HEK293T (cell line): ENCODE data around the gene LHX2.

ENCODE experiments used
- CTCF ChIA-PET: fragments of 350-600 bp; formaldehyde crosslinking; extraction: SDS; loops from one replicate; lab custom pipeline; 2021; ENCODE audit warnings: antibody characterized with exemption, inconsistent platforms; lab: Yijun Ruan, JAX
- POLR2A ChIA-PET: fragments of 350-600 bp; formaldehyde crosslinking; extraction: SDS; loops from one replicate; lab custom pipeline; 2020; ENCODE audit warnings: antibody characterized with exemption, inconsistent platforms; lab: Yijun Ruan, JAX
- DNase-seq: peaks from one replicate; pipeline ENCODE4 v3.0.0; 2012; ENCODE audit warnings: mixed read lengths; ENCODE audit errors: extremely low spot score
- ARNT ChIP-seq: fragments of 450-650 bp; IDR thresholded peaks from 2 replicates; pipeline ENCODE4 v1.6.1; 2017; ENCODE audit warnings: mild to moderate bottlenecking
- BHLHE40 ChIP-seq: fragments of 450-650 bp; IDR thresholded peaks from 2 replicates; pipeline ENCODE4 v1.6.1; 2016; ENCODE audit warnings: mild to moderate bottlenecking, moderate library complexity, borderline replicate concordance
- CTBP1 ChIP-seq: fragments of 450-650 bp; IDR thresholded peaks from 2 replicates; pipeline ENCODE4 v1.6.1; 2016; ENCODE audit warnings: borderline replicate concordance
- ELF4 ChIP-seq: fragments of 450-650 bp; IDR thresholded peaks from 2 replicates; pipeline ENCODE4 v1.6.1; 2017; ENCODE audit warnings: antibody characterized with exemption
- FOXA1 ChIP-seq: fragments of 450-650 bp; IDR thresholded peaks from 2 replicates; pipeline ENCODE4 v1.6.1; 2016; ENCODE audit warnings: mild to moderate bottlenecking
- FOXK2 ChIP-seq: fragments of 450-650 bp; IDR thresholded peaks from 2 replicates; pipeline ENCODE4 v1.6.1; 2016; ENCODE audit warnings: mild to moderate bottlenecking
- FOXM1 ChIP-seq: fragments of 450-650 bp; IDR thresholded peaks from 2 replicates; pipeline ENCODE4 v1.6.1; 2017; ENCODE audit warnings: mild to moderate bottlenecking, borderline replicate concordance
- HDGF ChIP-seq: fragments of 450-650 bp; IDR thresholded peaks from 2 replicates; pipeline ENCODE4 v1.6.1; 2017; ENCODE audit warnings: antibody characterized with exemption, borderline replicate concordance
- L3MBTL2 ChIP-seq: fragments of 450-650 bp; conservative IDR thresholded peaks from 2 replicates; pipeline ENCODE4 v1.6.1; 2016; ENCODE audit warnings: mild to moderate bottlenecking
- LEF1 ChIP-seq: fragments of 450-650 bp; IDR thresholded peaks from 2 replicates; pipeline ENCODE4 v1.6.1; 2017; ENCODE audit warnings: mild to moderate bottlenecking, borderline replicate concordance
- NFRKB ChIP-seq: fragments of 450-650 bp; IDR thresholded peaks from 2 replicates; pipeline ENCODE4 v1.6.1; 2016; ENCODE audit warnings: mild to moderate bottlenecking, moderate library complexity
- SP1 ChIP-seq: fragments of 450-650 bp; IDR thresholded peaks from 2 replicates; pipeline ENCODE4 v1.6.1; 2017
- SUZ12 ChIP-seq: fragments of 450-650 bp; IDR thresholded peaks from 2 replicates; pipeline ENCODE4 v1.6.1; 2016; ENCODE audit warnings: mild to moderate bottlenecking
- TARDBP ChIP-seq: fragments of 450-650 bp; IDR thresholded peaks from 2 replicates; pipeline ENCODE4 v1.6.1; 2016
- ZNF384 ChIP-seq: fragments of 450-650 bp; IDR thresholded peaks from 2 replicates; pipeline ENCODE4 v1.6.1; 2016
- TF ChIP-seq, protein P1 (sequence below): fragments of 450-650 bp; IDR thresholded peaks from 2 replicates; pipeline ENCODE4 v1.6.1; 2016

LHX2 gene

DNA sequence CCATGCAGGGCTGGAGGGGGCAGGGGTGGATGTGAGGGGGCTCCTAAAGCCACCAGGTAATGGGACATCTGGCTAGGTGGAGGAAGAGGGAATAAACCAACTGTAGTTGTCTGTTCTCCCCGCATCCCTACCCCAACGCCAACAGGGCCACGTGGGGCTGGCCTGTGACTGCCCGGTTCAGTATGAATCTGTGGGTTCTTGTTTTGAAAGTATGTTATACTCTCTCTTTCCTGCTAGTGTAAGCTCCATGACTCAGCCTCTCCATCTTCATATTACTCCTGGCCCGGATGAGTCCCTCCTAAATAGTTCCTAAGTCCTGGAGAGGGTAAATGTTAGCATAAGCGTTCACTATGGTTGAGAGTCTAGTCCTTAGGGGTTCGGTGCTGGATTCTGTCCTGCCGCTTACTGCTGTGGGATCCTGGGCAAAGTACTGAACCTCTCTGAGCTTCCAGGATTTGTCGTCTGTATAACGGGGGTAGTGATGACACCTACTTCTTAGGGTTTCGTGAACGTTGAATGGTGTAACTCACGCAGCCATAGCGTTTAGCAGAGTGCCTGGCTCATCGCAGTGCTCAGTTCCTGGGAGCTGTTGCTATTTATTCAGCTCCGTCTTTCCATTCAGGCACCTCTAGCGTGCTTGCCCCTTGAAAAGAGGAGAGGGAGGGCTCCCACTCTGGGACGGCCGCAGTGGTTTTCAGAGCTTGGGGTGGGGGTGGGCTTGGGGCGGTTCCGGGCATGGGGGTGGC lies 28.8 kb downstream of the LHX2 start:
- ChIA-PET POLR2A (interaction anchor here (0.9 to 2.0 kb wide), 3 partner anchors 21 to 198 kb away, joined by 3 to 12 read pairs (median 3); partner anchors contain the start of gene LHX2), CTCF (interaction anchor here (0.6 to 1.7 kb wide), 9 partner anchors 9 to 638 kb away, joined by 3 to 6 read pairs (median 5); partner anchors contain the start of gene LHX2)
- TF ChIP-seq L3MBTL2 (no peak), HDGF (no peak), TARDBP (no peak), CTBP1 (no peak), FOXK2 (no peak), LEF1 (no peak), FOXA1 (no peak), ELF4 (no peak), SUZ12 (no peak)
- TF ChIP-seq, protein P1, sequence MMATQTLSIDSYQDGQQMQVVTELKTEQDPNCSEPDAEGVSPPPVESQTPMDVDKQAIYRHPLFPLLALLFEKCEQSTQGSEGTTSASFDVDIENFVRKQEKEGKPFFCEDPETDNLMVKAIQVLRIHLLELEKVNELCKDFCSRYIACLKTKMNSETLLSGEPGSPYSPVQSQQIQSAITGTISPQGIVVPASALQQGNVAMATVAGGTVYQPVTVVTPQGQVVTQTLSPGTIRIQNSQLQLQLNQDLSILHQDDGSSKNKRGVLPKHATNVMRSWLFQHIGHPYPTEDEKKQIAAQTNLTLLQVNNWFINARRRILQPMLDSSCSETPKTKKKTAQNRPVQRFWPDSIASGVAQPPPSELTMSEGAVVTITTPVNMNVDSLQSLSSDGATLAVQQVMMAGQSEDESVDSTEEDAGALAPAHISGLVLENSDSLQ = no peak
- no peak for DNase-seq

DNA sequence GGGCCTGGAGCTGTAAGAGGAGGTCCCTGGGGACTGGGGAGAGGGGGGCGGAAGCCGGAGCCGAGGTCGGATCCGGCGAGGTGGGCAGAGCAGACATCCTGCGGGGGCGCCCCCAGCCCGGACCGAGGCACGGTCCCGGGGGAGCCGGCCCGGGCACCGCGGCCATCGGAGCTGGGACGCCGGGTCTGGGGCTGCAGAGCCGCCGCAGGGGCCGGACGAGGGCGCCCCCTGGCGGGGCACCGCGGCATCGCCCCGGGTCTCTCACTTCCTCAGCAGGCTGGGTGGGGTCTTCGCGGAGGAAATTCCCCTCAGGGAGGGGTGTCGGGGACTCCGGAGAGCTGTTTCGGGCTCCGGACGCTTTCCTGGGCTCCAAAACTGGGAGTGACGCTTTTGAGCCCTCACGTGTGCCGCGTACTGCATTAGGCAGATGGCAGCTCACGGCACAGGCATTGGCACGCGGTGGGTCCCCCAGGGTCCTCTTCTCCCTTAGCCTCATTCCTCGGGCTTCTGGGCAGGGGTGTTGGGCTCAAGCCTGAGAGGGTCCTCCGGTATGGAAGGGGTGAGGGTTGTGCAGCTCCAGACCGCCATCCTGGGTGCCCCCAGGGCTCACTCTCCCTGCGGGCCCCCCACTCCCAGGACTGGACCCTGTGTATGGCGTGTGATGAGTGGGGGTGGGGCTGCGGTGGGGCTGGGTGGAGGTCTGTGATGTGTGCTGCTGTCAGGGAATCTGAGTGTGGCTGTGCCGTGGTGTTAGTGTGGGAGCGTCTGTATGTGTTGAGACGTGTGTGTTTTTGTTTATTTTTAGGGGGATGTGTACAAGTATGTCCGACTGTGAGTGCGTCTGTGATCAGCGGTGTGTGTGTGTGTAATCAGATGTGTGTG lies 29.6 kb downstream of the LHX2 start:
- TF ChIP-seq CTBP1 = no peak
- no peak for TF ChIP-seq ELF4
- TF ChIP-seq L3MBTL2 = peak; percentile 76
- TF ChIP-seq TARDBP = no peak
- no peak for TF ChIP-seq SP1
- no peak for TF ChIP-seq FOXM1
- DNase-seq = peak; percentile 87
- CTCF ChIA-PET = interaction anchor here (0.6 to 1.5 kb wide), 10 partner anchors 9 to 639 kb away, joined by 3 to 6 read pairs (median 4); partner anchors contain the start of gene LHX2
- POLR2A ChIA-PET = interaction anchor here (0.9 to 2.0 kb wide), 3 partner anchors 22 to 197 kb away, joined by 3 to 12 read pairs (median 3); partner anchors contain the start of gene LHX2

DNA sequence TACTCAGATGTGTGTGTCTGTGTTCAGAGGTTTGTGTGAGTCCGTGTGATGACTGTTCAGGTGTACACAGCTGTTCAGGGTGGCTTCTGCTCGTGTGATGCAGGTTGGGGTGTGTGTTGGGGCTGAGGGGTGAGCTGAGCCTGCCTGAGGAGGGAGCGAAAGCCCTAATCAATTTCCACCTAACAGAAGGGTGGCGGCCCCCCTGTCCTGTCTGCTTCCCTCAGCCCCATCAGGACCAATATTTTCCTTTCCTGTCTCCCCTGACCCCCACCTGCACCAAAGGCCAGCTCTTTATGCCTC lies 30.2 kb downstream of the LHX2 start:
- ChIA-PET POLR2A (interaction anchor here (2.0 kb wide), 1 partner anchor 31 kb away, joined by 12 read pairs; the partner anchor contains the start of gene LHX2), CTCF (interaction anchor here (1.4 kb wide), 1 partner anchor 355 kb away, joined by 5 read pairs; no protein-coding TSS in a partner anchor)
- no peak for DNase-seq
- TF ChIP-seq ARNT (no peak), FOXK2 (no peak), SUZ12 (no peak), LEF1 (no peak), BHLHE40 (no peak), TARDBP (no peak), SP1 (no peak), HDGF (no peak), ZNF384 (no peak), FOXA1 (no peak), L3MBTL2 (no peak), NFRKB (no peak), CTBP1 (no peak), FOXM1 (no peak), ELF4 (no peak)
- TF ChIP-seq, protein P1 = no peak

DNA sequence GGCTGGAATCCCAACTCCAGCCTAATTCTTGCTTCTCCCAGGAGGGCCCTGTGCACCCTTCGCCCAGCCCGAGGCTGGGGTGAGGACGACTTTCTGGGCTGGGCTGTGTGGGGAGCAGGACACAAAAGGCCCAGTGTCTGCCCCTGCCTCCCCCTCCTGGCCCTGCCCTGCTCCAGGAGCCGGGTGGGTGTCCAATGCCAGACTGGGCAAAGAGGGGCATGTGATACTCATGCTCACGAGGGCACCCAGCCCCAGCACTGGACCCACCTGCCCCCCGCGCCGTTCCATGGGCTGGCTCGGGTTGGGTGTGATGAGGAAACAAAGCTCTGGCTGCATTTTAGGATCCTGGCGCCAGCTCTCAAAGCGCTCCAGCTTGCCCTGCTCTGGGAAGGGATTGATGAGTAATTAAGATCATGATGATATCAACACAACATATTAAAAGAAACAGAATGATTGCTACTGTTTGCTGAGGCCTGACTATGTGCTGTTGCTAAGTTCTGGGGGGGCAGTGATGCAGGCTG lies 30.7 kb downstream of the LHX2 start:
- ChIA-PET POLR2A (interaction anchor here (2.0 kb wide), 1 partner anchor 31 kb away, joined by 12 read pairs; the partner anchor contains the start of gene LHX2), CTCF (no interaction called here)
- TF ChIP-seq L3MBTL2 (no peak), TARDBP (no peak), HDGF (no peak), LEF1 (no peak)
- no peak for DNase-seq

DNA sequence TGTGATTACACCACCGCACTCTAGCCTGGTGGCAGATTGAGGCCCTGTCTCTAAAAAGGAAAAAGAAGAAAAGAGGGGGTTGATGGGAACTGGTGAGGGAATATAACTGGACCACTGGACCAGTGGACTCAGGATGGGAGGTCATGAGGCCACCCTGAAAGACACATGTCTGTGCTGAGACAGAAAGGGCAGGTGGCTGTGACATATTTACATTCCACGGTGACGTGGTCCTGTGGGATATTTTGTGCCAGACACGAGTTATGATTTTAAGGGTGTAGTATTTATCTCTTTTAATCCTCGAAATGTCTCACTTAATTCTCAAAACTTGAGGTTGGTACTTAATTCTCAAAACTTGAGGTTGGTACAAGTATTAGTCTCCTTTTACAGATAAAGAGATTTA lies 32.9 kb downstream of the LHX2 start:
- ChIA-PET CTCF (no interaction called here), POLR2A (no interaction called here)
- no peak for TF ChIP-seq FOXM1
- no peak for TF ChIP-seq L3MBTL2
- no peak for TF ChIP-seq BHLHE40
- no peak for DNase-seq

DNA sequence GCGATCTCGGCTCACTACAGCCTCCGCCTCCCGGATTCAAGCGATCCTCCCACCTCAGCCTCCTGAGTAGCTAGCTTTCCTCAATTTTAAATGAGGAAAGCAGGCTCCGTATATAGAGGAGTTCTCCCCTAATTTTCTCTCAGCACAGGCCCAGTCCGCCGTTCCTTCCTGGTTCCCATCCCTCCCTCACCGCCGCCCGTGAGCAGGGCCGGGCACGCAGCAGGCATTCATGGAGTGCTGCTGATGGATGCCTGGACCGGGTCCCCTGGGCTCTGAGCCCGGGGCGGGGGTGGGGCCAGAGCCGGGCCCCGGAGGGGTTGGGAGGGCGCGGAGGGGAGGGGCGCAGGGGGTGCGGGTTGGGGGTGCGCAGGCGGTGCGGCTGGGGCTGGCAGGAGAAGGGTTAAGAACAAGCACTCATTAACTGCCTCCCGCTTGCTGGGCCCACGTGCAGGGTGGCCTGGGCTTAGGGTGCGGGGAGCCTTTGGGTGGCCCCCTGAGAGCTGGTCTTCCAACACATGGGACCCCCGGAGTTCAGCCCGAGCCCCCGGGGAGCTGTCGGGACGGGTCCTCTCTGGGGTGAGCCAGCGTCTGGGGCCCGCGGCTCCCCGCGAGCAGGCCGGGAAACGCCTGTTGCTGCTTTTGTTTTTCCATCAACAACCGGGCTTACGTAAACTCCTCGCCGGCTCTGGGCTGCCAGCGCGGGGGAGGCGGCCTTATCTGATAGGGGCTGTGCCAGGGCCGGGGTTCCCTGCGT lies 33.7 kb downstream of the LHX2 start:
- TF ChIP-seq LEF1 = no peak
- no peak for TF ChIP-seq FOXK2
- DNase-seq = peak; percentile 41
- ChIA-PET POLR2A (no interaction called here), CTCF (no interaction called here)
